Skeletal muscle tissue (tissue), 4 donors: Measurements from ENCODE around the gene AGTPBP1. TPM values are rescaled to one million over a fixed set of nuclear protein-coding genes. Genes with fewer than 3 reads are reported as not detected.
"Not testable (repeated sequence)": the region's sequence is repeated elsewhere in the genome, so short reads cannot be mapped to it uniquely, and the experiment has no call there.

ENCODE experiments used
- H3K27ac ChIP-seq: one replicate; pipeline ENCODE4 v1.7.0; 2013; ENCODE audit warnings: mild to moderate bottlenecking, low read depth, low read length, inconsistent platforms
- H3K27me3 ChIP-seq, 3 donors: one replicate each; pipeline ENCODE4 v1.7.0; 2013; ENCODE audit warnings: low read length in 3 of 3; ENCODE audit not compliant: control insufficient read depth in 3 of 3, insufficient read depth in 3 of 3
- H3K36me3 ChIP-seq, 3 donors: one replicate each; pipeline ENCODE4 v1.7.0; 2013; ENCODE audit warnings: low read length in 3 of 3; ENCODE audit not compliant: control insufficient read depth in 3 of 3, insufficient read depth in 3 of 3
- H3K4me1 ChIP-seq, 3 donors: one replicate each; pipeline ENCODE4 v1.7.0; 2013; ENCODE audit warnings: low read length in 3 of 3, mild to moderate bottlenecking in 3 of 3; ENCODE audit not compliant: control insufficient read depth in 3 of 3, insufficient read depth in 3 of 3
- H3K4me3 ChIP-seq, 3 donors: one replicate each; pipeline ENCODE4 v1.7.0; 2013; ENCODE audit warnings: low read length in 3 of 3
- H3K9ac ChIP-seq, 3 donors: one replicate each; pipeline ENCODE4 v1.7.0; 2013; ENCODE audit warnings: low read length in 3 of 3, mild to moderate bottlenecking in 3 of 3, moderate library complexity in 2 of 3, low read depth in 1 of 3
- H3K9me3 ChIP-seq, 3 donors: one replicate each; pipeline ENCODE4 v1.7.0; 2013; ENCODE audit warnings: low read length in 3 of 3; ENCODE audit not compliant: control insufficient read depth in 3 of 3
- total RNA-seq: library from RNA; depleted of rRNA; stranded (reverse); fragments of >200 nt; gene quantifications from one replicate; pipeline ENCODE4 v1.2.3, GENCODE V29; 2014
- donor health status: Osteomylitis.

The AGTPBP1 gene
- total RNA-seq, 1 donor from 2014 or later: 37.6 TPM

GRCh38 chr9:85726737-85727136 is 15.0 kb downstream of the AGTPBP1 start:
- H3K27ac ChIP-seq: no peak overlapping the region
- no peak overlapping the region for H3K9ac ChIP-seq
- H3K4me1 ChIP-seq: no peaks in the 10 kb centered on the region
- no peaks in the 10 kb centered on the region for H3K27me3 ChIP-seq
- peaks cover 0 to 2% (median 0%) of the 10 kb centered on the region in 3 donors for H3K36me3 ChIP-seq
- H3K9me3 ChIP-seq: no peaks in the 10 kb centered on the region
- no peak overlapping the region for H3K4me3 ChIP-seq

GRCh38 chr9:85723215-85723614 is 18.5 kb downstream of the AGTPBP1 start:
- no peak overlapping the region for H3K27ac ChIP-seq
- no peak overlapping the region for H3K9ac ChIP-seq
- H3K4me3 ChIP-seq: no peak overlapping the region
- H3K9me3 ChIP-seq: no peaks in the 10 kb centered on the region
- peaks cover 0 to 2% (median 0%) of the 10 kb centered on the region in 3 donors for H3K36me3 ChIP-seq
- H3K4me1 ChIP-seq: no peaks in the 10 kb centered on the region
- H3K27me3 ChIP-seq: no peaks in the 10 kb centered on the region

GRCh38 chr9:85719411-85719810 is 22.3 kb downstream of the AGTPBP1 start:
- H3K9me3 ChIP-seq, H3K27ac ChIP-seq, H3K4me3 ChIP-seq, H3K36me3 ChIP-seq, H3K9ac ChIP-seq, H3K27me3 ChIP-seq: not testable (repeated sequence)
- peaks cover 0 to 12% (median 2%) of the 10 kb centered on the region in 3 donors for H3K4me1 ChIP-seq

- peaks cover 0 to 12% (median 2%) of the 10 kb centered on the region in 3 donors for H3K4me1 ChIP-seq
- H3K27ac ChIP-seq, H3K27me3 ChIP-seq, H3K9ac ChIP-seq, H3K9me3 ChIP-seq, H3K36me3 ChIP-seq, H3K4me3 ChIP-seq: not testable (repeated sequence)
Observed at GRCh38 chr9:85717818-85718217, 23.9 kb downstream of the AGTPBP1 start.

GRCh38 chr9:85717220-85717619 is 24.5 kb downstream of the AGTPBP1 start:
- Histone ChIP-seq H3K9ac (no peak overlapping the region), H3K4me3 (no peak overlapping the region), H3K27me3 (no peaks in the 10 kb centered on the region), H3K4me1 (peaks cover 0 to 12% (median 2%) of the 10 kb centered on the region in 3 donors), H3K27ac (no peak overlapping the region), H3K36me3 (no peaks in the 10 kb centered on the region), H3K9me3 (no peaks in the 10 kb centered on the region)

GRCh38 chr9:85716031-85716877 is 25.5 kb downstream of the AGTPBP1 start:
- Histone ChIP-seq H3K9ac (no peak overlapping the region), H3K36me3 (no peaks in the 10 kb centered on the region), H3K9me3 (no peaks in the 10 kb centered on the region), H3K27ac (no peak overlapping the region), H3K4me3 (no peak overlapping the region), H3K27me3 (no peaks in the 10 kb centered on the region), H3K4me1 (peaks cover 0 to 12% (median 2%) of the 10 kb centered on the region in 3 donors)

GRCh38 chr9:85715587-85715986 is 26.2 kb downstream of the AGTPBP1 start:
- no peak overlapping the region for H3K27ac ChIP-seq
- H3K9ac ChIP-seq: no peak overlapping the region
- no peaks in the 10 kb centered on the region for H3K27me3 ChIP-seq

GRCh38 chr9:85713897-85714296 is 27.9 kb downstream of the AGTPBP1 start:
- Histone ChIP-seq H3K27ac (no peak overlapping the region), H3K9ac (no peak overlapping the region), H3K27me3 (no peaks in the 10 kb centered on the region), H3K9me3 (no peaks in the 10 kb centered on the region), H3K4me3 (no peak overlapping the region), H3K4me1 (peaks cover 0 to 12% (median 2%) of the 10 kb centered on the region in 3 donors), H3K36me3 (no peaks in the 10 kb centered on the region)

More at GRCh38 chr9:85715587-85715986, 26.2 kb downstream of the AGTPBP1 start:
- Histone ChIP-seq H3K4me3 (no peak overlapping the region), H3K36me3 (no peaks in the 10 kb centered on the region), H3K9me3 (no peaks in the 10 kb centered on the region), H3K4me1 (peaks cover 0 to 12% (median 2%) of the 10 kb centered on the region in 3 donors)

GRCh38 chr9:85704744-85705143 is 37.0 kb downstream of the AGTPBP1 start:
- Histone ChIP-seq H3K4me3 (no peak overlapping the region), H3K9ac (no peak overlapping the region), H3K27ac (no peak overlapping the region), H3K36me3 (no peaks in the 10 kb centered on the region), H3K27me3 (no peaks in the 10 kb centered on the region), H3K9me3 (no peaks in the 10 kb centered on the region), H3K4me1 (peaks cover 0 to 11% (median 9%) of the 10 kb centered on the region in 3 donors)

- no peaks in the 10 kb centered on the region for H3K36me3 ChIP-seq
- no peaks in the 10 kb centered on the region for H3K9me3 ChIP-seq
- H3K27me3 ChIP-seq: no peaks in the 10 kb centered on the region
- H3K9ac ChIP-seq: no peak overlapping the region
- no peak overlapping the region for H3K27ac ChIP-seq
- H3K4me3 ChIP-seq: no peak overlapping the region
- H3K4me1 ChIP-seq: peaks cover 0 to 11% (median 9%) of the 10 kb centered on the region in 3 donors
Observed at GRCh38 chr9:85703398-85703797, 38.4 kb downstream of the AGTPBP1 start.
